SKM-1 (cell line): ENCODE results near the gene MMD.
"Not testable (repeated sequence)": the region's sequence is repeated elsewhere in the genome, so short reads cannot be mapped to it uniquely, and the experiment has no call there.

Source experiments
- DNase-seq: peaks from one replicate; lab custom pipeline; 2025; ENCODE audit not compliant: unreplicated experiment; lab: John Stamatoyannopoulos, UW

The MMD gene

GRCh38 chr17:55421179-55421934, at the start of gene MMD:
Gene MMD, minus strand, starts transcription at chr17:55421835. Its CDS starts 140 bp downstream, at chr17:55421695.
- DNase-seq: no peak

- no peak for DNase-seq
These were observed 45.0 kb upstream of the MMD start for GRCh38 chr17:55466671-55467070.

- DNase-seq: not testable (repeated sequence)
These were observed 44.1 kb upstream of the MMD start for GRCh38 chr17:55465771-55466170.

GRCh38 chr17:55463600-55463999, 42.0 kb upstream of the MMD start:
- DNase-seq: no peak

- DNase-seq: no peak
These were observed 41.1 kb upstream of the MMD start for GRCh38 chr17:55462711-55463110.

GRCh38 chr17:55462234-55462633, 40.6 kb upstream of the MMD start:
- DNase-seq: no peak

- no peak for DNase-seq
These were observed 37.3 kb upstream of the MMD start for GRCh38 chr17:55458978-55459377.

GRCh38 chr17:55458287-55458900, 36.8 kb upstream of the MMD start:
- no peak for DNase-seq

GRCh38 chr17:55456307-55457240, 34.9 kb upstream of the MMD start:
- DNase-seq: no peak

- no peak for DNase-seq
These were observed 33.4 kb upstream of the MMD start for GRCh38 chr17:55454906-55455474.

- DNase-seq: no peak
These were observed 32.4 kb upstream of the MMD start for GRCh38 chr17:55453839-55454557.

- no peak for DNase-seq
These were observed 30.6 kb upstream of the MMD start for GRCh38 chr17:55452139-55452790.

- no peak for DNase-seq
These were observed 30.1 kb upstream of the MMD start for GRCh38 chr17:55451758-55452138.

- no peak for DNase-seq
These were observed 29.6 kb upstream of the MMD start for GRCh38 chr17:55451203-55451641.

GRCh38 chr17:55450232-55450825, 28.7 kb upstream of the MMD start:
- DNase-seq: no peak

GRCh38 chr17:55448681-55449080, 27.0 kb upstream of the MMD start:
- DNase-seq: no peak

- DNase-seq: no peak
These were observed 25.1 kb upstream of the MMD start for GRCh38 chr17:55446581-55447205.

GRCh38 chr17:55446004-55446403, 24.4 kb upstream of the MMD start:
- not testable (repeated sequence) for DNase-seq
